HUDEP-2 (cell line): Measurements from ENCODE around the gene GRM4.

ENCODE experiments used
- DNase-seq, 76 experiments: peaks; one replicate each; lab custom pipeline; 2025; ENCODE audit not compliant: unreplicated experiment in 76 of 76; lab: John Stamatoyannopoulos, UW

GRM4 gene

GRCh38 chr6:34090935-34091334 lies 55.0 kb downstream of the GRM4 start:
- no peak for DNase-seq

GRCh38 chr6:34090529-34090928 lies 55.4 kb downstream of the GRM4 start:
- no peak for DNase-seq

GRCh38 chr6:34086558-34086957 lies 59.3 kb downstream of the GRM4 start:
- no peak for DNase-seq

- DNase-seq = no peak
These were observed 60.3 kb downstream of the GRM4 start for GRCh38 chr6:34085453-34086170.

DNA sequence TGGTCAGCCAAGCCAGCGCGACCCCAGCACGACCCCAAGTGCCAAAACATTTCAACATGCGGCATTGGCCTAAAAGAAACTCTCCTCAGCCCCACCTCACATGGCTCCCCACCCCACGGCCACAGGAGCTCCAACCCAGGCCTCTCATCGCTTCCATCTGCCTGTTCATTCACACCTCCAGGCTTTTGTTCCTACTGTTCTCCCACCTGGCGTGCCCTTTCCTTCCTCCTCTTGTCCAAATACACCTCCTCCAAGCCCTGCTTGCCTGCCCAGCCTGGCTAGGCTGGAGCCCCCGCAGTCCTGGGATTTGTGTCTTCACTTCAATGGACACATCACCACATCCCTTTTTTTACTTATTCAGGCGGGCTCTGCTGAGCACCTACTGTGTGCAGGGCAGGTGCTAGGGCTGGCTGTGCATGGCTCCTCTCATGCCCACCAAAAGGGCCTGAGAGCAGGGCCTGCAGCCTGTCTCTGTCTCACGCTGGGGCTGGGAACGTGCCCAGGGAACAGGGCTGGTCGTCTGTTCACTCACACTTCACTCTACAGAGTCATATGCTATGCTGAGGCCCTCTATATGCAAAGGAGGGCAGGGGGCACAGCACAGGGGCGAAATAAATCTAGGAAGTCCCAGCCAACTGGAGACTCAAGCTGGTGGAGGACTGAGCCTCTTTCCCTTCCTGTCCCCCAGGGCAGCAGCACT lies 61.1 kb downstream of the GRM4 start:
- DNase-seq = no peak

DNA sequence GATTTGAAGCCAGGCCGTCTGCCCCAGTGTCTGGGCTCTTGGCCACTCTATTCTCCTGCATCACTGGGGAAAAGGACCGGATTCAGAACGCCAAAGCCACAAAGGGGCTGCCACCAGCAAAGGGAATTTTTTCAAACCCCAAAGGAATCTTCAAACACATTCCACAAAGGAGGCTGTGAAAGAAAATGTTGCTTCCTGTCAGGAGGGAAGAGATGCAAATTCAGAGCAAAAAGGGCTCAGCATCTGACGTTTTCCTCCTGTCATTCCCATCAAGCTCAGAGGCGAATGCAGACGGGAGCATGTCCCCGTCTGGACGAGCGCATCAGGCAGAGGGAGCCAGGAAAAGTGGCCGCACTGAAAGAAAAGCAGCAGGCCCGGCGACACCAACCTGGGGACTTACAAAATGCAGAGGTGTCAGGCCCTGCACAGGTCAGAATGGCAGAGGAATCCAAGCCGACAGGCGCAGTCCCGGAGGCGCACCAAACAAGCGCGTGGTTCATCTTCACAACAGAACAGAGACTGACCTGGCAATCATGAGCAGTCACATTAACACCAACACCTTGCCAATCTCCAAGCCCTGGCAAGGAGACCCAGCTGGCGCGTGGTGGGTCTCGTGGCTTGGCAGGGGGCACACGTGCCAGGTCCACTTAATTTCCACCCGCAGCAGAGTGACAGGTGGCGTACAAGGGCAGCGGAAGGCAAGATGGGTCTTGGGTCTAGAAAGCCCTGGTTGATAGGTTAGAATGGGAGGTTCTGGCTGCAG lies 62.8 kb downstream of the GRM4 start:
- no peak for DNase-seq

GRCh38 chr6:34082348-34082747 lies 63.5 kb downstream of the GRM4 start:
- no peak for DNase-seq

DNA sequence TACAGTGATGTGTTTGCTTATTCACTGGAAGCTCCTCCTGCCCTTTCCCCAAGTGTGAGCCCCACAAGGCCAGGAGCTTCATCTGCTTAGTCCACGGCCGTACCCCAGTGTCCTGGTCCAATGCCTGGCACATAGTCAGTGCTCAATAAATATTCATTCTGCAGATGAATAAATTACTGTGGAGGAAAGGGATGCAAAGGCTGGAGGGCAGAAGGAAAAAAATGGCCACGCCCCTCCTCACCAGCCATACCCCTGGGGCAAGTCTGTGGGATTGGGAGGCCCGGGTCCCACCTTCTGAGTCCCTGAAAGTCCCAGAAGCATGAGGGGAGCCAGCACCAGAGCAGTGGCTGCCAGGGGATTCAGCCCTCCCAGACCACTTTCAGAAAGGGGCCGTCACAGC lies 65.5 kb downstream of the GRM4 start:
- DNase-seq = no peak

GRCh38 chr6:34079899-34080298 lies 66.0 kb downstream of the GRM4 start:
- DNase-seq = no peak

- no peak for DNase-seq
These were observed 70.0 kb downstream of the GRM4 start for GRCh38 chr6:34075906-34076305.

- peak in 2 of 76 experiments; percentile 12 to 16 for DNase-seq
These were observed 71.7 kb downstream of the GRM4 start for GRCh38 chr6:34074064-34074742.

DNA sequence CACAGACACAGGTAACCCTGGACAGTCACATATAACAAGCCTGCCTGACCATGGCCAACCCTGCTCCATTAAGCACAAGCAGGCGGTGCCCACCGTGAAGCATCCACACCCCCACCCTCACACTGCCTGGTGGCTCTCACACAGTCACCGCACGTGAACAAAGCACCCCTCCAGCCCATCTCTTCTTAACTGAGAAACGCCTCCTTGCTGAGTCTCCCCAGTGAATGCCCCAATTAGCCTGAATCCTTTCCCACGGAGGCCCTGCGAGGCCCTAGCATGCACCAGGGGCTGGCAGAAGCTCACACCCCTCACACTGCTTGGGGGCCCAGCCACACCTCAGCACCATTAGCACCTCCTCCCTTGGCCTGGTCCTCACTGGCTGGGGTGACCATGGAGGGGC lies 72.3 kb downstream of the GRM4 start:
- no peak for DNase-seq

GRCh38 chr6:34072727-34073126 lies 73.2 kb downstream of the GRM4 start:
- no peak for DNase-seq

DNA sequence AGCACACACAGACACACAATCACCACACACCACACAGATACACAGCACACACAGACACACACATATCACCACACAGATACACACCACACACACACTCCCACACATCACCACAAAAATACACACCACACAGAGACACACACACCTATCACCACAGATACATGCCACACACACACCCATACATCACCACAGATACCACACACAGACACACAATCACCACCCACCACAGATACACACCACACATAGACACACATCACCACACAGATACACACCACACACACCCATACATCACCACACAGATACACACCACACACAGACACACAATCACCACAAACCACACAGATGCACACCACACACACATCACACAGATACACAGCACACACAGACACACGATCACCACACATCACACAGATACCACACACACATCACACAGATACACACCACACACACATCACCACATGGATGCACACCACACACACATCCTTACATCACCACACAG lies 74.0 kb downstream of the GRM4 start:
- no peak for DNase-seq

- DNase-seq = no peak
These were observed 74.6 kb downstream of the GRM4 start for GRCh38 chr6:34071136-34071883.

DNA sequence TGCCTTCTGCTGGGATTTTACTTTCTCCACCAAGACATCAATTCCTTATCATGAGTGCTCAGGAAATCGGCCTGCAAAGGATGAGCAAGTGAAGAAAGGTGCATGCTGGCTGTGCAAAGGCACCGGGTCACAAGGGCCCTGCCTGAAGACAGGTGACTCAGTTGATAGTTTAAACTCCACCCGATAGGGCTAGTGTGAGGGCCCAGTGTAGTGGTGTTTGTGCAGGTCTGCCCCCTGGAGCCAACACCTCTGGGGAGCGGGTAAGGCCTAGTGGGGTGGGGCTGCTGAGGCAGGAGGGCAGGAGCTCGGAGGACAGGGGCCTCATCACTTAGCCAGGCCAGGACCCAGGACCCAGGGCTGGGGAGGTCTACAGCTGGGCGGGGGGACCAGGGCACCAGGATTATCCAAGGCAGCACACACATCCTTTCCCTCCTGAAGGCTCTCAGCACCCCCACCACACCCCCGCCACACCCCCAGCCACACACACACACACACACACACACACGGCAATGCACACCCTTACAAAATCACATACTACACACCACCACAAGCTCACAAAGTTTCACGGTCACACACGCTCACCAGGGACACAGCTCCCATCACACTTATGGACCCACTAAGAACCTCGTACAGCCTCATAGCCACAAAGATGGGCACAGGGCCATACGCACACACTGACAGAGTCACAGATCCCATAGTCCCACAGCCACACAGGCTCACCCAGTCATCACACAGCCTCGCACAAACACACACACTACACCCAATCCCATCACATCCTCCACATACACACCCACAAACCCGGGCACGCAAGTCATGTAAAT lies 75.4 kb downstream of the GRM4 start:
- no peak for DNase-seq

GRCh38 chr6:34068462-34069044 lies 77.3 kb downstream of the GRM4 start:
- no peak for DNase-seq

GRCh38 chr6:34067814-34068213 lies 78.1 kb downstream of the GRM4 start:
- DNase-seq = no peak
